Bronchial epithelial cell (primary cell): ENCODE results near the gene HIKESHI. TPM values are rescaled to one million over a fixed set of nuclear protein-coding genes. Genes with fewer than 3 reads are reported as not detected.
"Not testable (repeated sequence)": the region's sequence is repeated elsewhere in the genome, so short reads cannot be mapped to it uniquely, and the experiment has no call there.

Experiments
- DNase-seq: peaks from one replicate; pipeline ENCODE4 v3.0.0-alpha.2; 2010; ENCODE audit warnings: low read depth
- FAIRE-seq: peaks from 2 replicates; lab custom pipeline; 2011; peaks lifted over from hg19 to GRCh38; lab: Jason Lieb, UNC
- H3K27me3 ChIP-seq: 2 replicates; pipeline ENCODE4 v1.5.1; 2011; ENCODE audit warnings: low read length; ENCODE audit not compliant: control insufficient read depth, insufficient read depth
- H3K36me3 ChIP-seq: 2 replicates; pipeline ENCODE4 v1.5.1; 2011; ENCODE audit warnings: low read length; ENCODE audit not compliant: control insufficient read depth, insufficient read depth
- H3K4me3 ChIP-seq: 2 replicates; pipeline ENCODE4 v1.5.1; 2011; ENCODE audit warnings: mild to moderate bottlenecking, low read depth, low read length, control low read depth
- CTCF ChIP-seq: IDR thresholded peaks from 2 replicates; pipeline ENCODE4 v1.5.1; 2011; ENCODE audit warnings: mild to moderate bottlenecking, moderate library complexity, low read length, control low read depth, inconsistent platforms; ENCODE audit not compliant: insufficient read depth, severe bottlenecking
- total RNA-seq: library from RNA; depleted of rRNA; stranded (reverse); fragments of >200 nt; gene quantifications from 2 replicates; pipeline ENCODE4 v1.2.1, GENCODE V29; 2014

HIKESHI gene
- total RNA-seq, 1 donor from 2014 or later: 48.2 TPM

- H3K36me3 ChIP-seq: no peaks in the 10 kb centered on the region
- TF ChIP-seq CTCF: no peak
- no peak for DNase-seq
- no peaks in the 10 kb centered on the region for H3K27me3 ChIP-seq
- no peak for FAIRE-seq
- no peak overlapping the region for H3K4me3 ChIP-seq
These were observed 35.2 kb downstream of the HIKESHI start for GRCh38 chr11:86337227-86337626.

GRCh38 chr11:86341382-86341781, 39.3 kb downstream of the HIKESHI start:
- H3K27me3 ChIP-seq: no peaks in the 10 kb centered on the region
- H3K36me3 ChIP-seq: peaks cover 1% of the 10 kb centered on the region
- TF ChIP-seq CTCF: no peak
- DNase-seq (no peak), FAIRE-seq (no peak)
- H3K4me3 ChIP-seq: no peak overlapping the region

GRCh38 chr11:86346513-86346912, 44.5 kb downstream of the HIKESHI start:
- Histone ChIP-seq H3K36me3 (peaks cover 1% of the 10 kb centered on the region), H3K4me3 (no peak overlapping the region), H3K27me3 (no peaks in the 10 kb centered on the region)
- TF ChIP-seq CTCF: no peak
- DNase-seq: no peak
- no peak for FAIRE-seq

- Histone ChIP-seq H3K36me3 (no peaks in the 10 kb centered on the region), H3K4me3 (no peak overlapping the region), H3K27me3 (no peaks in the 10 kb centered on the region)
- DNase-seq: no peak
- FAIRE-seq: no peak
- TF ChIP-seq CTCF: no peak
These were observed 53.2 kb downstream of the HIKESHI start for GRCh38 chr11:86355256-86355655.

GRCh38 chr11:86357412-86357811, 55.4 kb downstream of the HIKESHI start:
- DNase-seq, FAIRE-seq: not testable (repeated sequence)

GRCh38 chr11:86358720-86359119, 56.7 kb downstream of the HIKESHI start:
- no peak for TF ChIP-seq CTCF
- no peaks in the 10 kb centered on the region for H3K27me3 ChIP-seq
- FAIRE-seq (no peak), DNase-seq (no peak)
- H3K36me3 ChIP-seq: no peaks in the 10 kb centered on the region
- no peak overlapping the region for H3K4me3 ChIP-seq

More at GRCh38 chr11:86357412-86357811, 55.4 kb downstream of the HIKESHI start:
- not testable (repeated sequence) for H3K27me3 ChIP-seq, H3K36me3 ChIP-seq, H3K4me3 ChIP-seq
